ENCODE results near the gene RNH1. TPM values are rescaled to one million over a fixed set of nuclear protein-coding genes. Genes with fewer than 3 reads are reported as not detected.

The RNH1 gene
- polyA plus RNA-seq, 1 of the 3 experiments (the other 2 are of a cell fraction) = 147 TPM

- TF ChIP-seq MEF2A (IDR thresholded peaks at IDR 0.05; ENCODE audit: borderline replicate concordance, low read depth) (no peak), USF1 (IDR thresholded peaks at IDR 0.05; ENCODE audit: borderline replicate concordance, low read depth) (no peak), RAD21 (IDR thresholded peaks at IDR 0.05; ENCODE audit: low read length) (no peak), FOSL2 (IDR thresholded peaks at IDR 0.05; ENCODE audit: borderline replicate concordance, low read depth) (no peak)
Observed at GRCh38 chr11:555780-556661, 49.0 kb upstream of the RNH1 start (continued).

GRCh38 chr11:555227-555779, 48.3 kb upstream of the RNH1 start:
- peak overlapping the region; percentile 59; the same call in 1 of the 2 replicates for H3K4me2 ChIP-seq
- peaks cover 4 to 26% of the 10 kb centered on the region in 2 experiments; a peak in 2 of 4 replicates for H3K4me1 ChIP-seq (ENCODE audit: control insufficient read depth in 1 of 2, insufficient read depth in 2 of 2, low read depth in 1 of 2, low read length in 1 of 2)
- peak; percentile 59 for DNase-seq
- H3K9me3 ChIP-seq = no peaks in the 10 kb centered on the region
- no peak for TF ChIP-seq JUND (IDR thresholded peaks at IDR 0.05)
- no peaks in the 10 kb centered on the region for H3F3A ChIP-seq (replicated peaks; ENCODE audit: insufficient read depth)
- no peak overlapping the region; a peak in 1 of 4 replicates for H3K27ac ChIP-seq (ENCODE audit: low read depth in 2 of 2, low read length in 1 of 2)
- H3K4me3 ChIP-seq (ENCODE audit: low read depth in 2 of 2, low read length in 1 of 2) = peak overlapping the region in 1 of 2 experiments; percentile 53; a peak in 2 of 4 replicates
- H3K36me3 ChIP-seq (replicated peaks in 1 of 2; ENCODE audit: control insufficient read depth in 1 of 2, insufficient read depth in 2 of 2, low read length in 1 of 2) = no peaks in the 10 kb centered on the region
- no peaks in the 10 kb centered on the region for H4K20me1 ChIP-seq (ENCODE audit: insufficient read depth)
- H3K79me2 ChIP-seq (ENCODE audit: insufficient read depth) = no peaks in the 10 kb centered on the region
- ChIA-PET CTCF (interaction anchor here (0.8 to 3.6 kb wide), 33 partner anchors 8 to 250 kb away, joined by 3 to 41 read pairs (median 4); no protein-coding TSS in a partner anchor), POLR2A (interaction anchor here (0.8 to 1.1 kb wide), 3 partner anchors 9 to 19 kb away, joined by 3 to 6 read pairs (median 4); no protein-coding TSS in a partner anchor)
- no peaks in the 10 kb centered on the region for H3K9me2 ChIP-seq
- no peak overlapping the region for H3K9ac ChIP-seq
- WGBS (ENCODE audit: low lambda C conversion rate) = 9% methylated on average over 8 of the region's 57 CpGs
- H2AFZ ChIP-seq (ENCODE audit: low read depth) = no peak overlapping the region
- H3K27me3 ChIP-seq (ENCODE audit: insufficient read depth) = peaks cover 11% of the 10 kb centered on the region

GRCh38 chr11:554428-555226, 47.6 kb upstream of the RNH1 start:
- no peak overlapping the region for H2AFZ ChIP-seq (ENCODE audit: low read depth)
- H3K9me3 ChIP-seq = no peaks in the 10 kb centered on the region
- peak overlapping the region; percentile 72; the same call in 1 of the 2 replicates for H3K4me2 ChIP-seq
- no peak overlapping the region for H3K9ac ChIP-seq
- ChIA-PET CTCF (interaction anchor here (0.6 to 3.6 kb wide), 40 partner anchors 9 to 832 kb away, joined by 3 to 41 read pairs (median 4); no protein-coding TSS in a partner anchor), POLR2A (interaction anchor here (0.8 to 1.0 kb wide), 2 partner anchors 14 to 19 kb away, joined by 4 to 6 read pairs; no protein-coding TSS in a partner anchor)
- H3K27me3 ChIP-seq (ENCODE audit: insufficient read depth) = peaks cover 11% of the 10 kb centered on the region
- H3F3A ChIP-seq (replicated peaks; ENCODE audit: insufficient read depth) = no peaks in the 10 kb centered on the region
- peaks cover 0 to 19% of the 10 kb centered on the region in 2 experiments; a peak in 1 of 4 replicates for H3K4me1 ChIP-seq (ENCODE audit: control insufficient read depth in 1 of 2, insufficient read depth in 2 of 2, low read depth in 1 of 2, low read length in 1 of 2)
- peak overlapping the region in 1 of 2 experiments; percentile 53; a peak in 2 of 4 replicates for H3K4me3 ChIP-seq (ENCODE audit: low read depth in 2 of 2, low read length in 1 of 2)
- no peaks in the 10 kb centered on the region for H3K9me2 ChIP-seq
- H3K27ac ChIP-seq (ENCODE audit: low read depth in 2 of 2, low read length in 1 of 2) = no peak overlapping the region
- no peaks in the 10 kb centered on the region for H3K36me3 ChIP-seq (replicated peaks in 1 of 2; ENCODE audit: control insufficient read depth in 1 of 2, insufficient read depth in 2 of 2, low read length in 1 of 2)
- peak; percentile 92 for DNase-seq
- no peaks in the 10 kb centered on the region for H3K79me2 ChIP-seq (ENCODE audit: insufficient read depth)
- WGBS (ENCODE audit: low lambda C conversion rate) = 3% methylated on average over 27 of the region's 60 CpGs
- no peaks in the 10 kb centered on the region for H4K20me1 ChIP-seq (ENCODE audit: insufficient read depth)
- TF ChIP-seq MXI1 (IDR thresholded peaks at IDR 0.05; ENCODE audit: low read depth, low read length) (no peak), FOXM1 (IDR thresholded peaks at IDR 0.05; ENCODE audit: low read depth) (no peak), SMC3 (IDR thresholded peaks at IDR 0.05; ENCODE audit: low read depth, low read length) (peak; percentile 45; the same call in 1 of the 2 replicates), REST (IDR thresholded peaks at IDR 0.05; ENCODE audit: low read depth, low read length) (no peak), TCF12 (IDR thresholded peaks at IDR 0.05) (no peak), GATA2 (CRISPR knock-in tag; IDR thresholded peaks at IDR 0.05) (no peak), RAD21 (IDR thresholded peaks at IDR 0.05; ENCODE audit: low read length) (peak; percentile 63), EZH2phosphoT487 (IDR thresholded peaks at IDR 0.05; ENCODE audit: borderline replicate concordance, low read depth) (no peak), MAX (IDR thresholded peaks at IDR 0.05; ENCODE audit: low read depth) (no peak), FOSL2 (IDR thresholded peaks at IDR 0.05; ENCODE audit: borderline replicate concordance, low read depth) (no peak), RXRA (IDR thresholded peaks at IDR 0.05; ENCODE audit: borderline replicate concordance, low read depth) (no peak)

Data from SK-N-SH (cell line).